GM12801 (cell line): ENCODE data around the gene FOXO1.

ENCODE experiments used
- CTCF ChIP-seq: IDR thresholded peaks from one replicate; pipeline ENCODE4 v1.5.1; 2011; ENCODE audit warnings: control low read depth; ENCODE audit not compliant: insufficient read length; ENCODE audit errors: extremely low read depth

The FOXO1 gene

GRCh38 chr13:40681341-40682146 is 15.1 kb upstream of the FOXO1 start:
- TF ChIP-seq CTCF, result no peak

- TF ChIP-seq CTCF, result no peak
Observed at GRCh38 chr13:40680659-40681323, 14.3 kb upstream of the FOXO1 start.

GRCh38 chr13:40679480-40679985 is 13.1 kb upstream of the FOXO1 start:
- TF ChIP-seq CTCF, result no peak

- TF ChIP-seq CTCF, result no peak
Observed at GRCh38 chr13:40677064-40677463, 10.6 kb upstream of the FOXO1 start.

GRCh38 chr13:40676007-40676406 is 9.6 kb upstream of the FOXO1 start:
- TF ChIP-seq CTCF, result no peak

GRCh38 chr13:40673414-40673813 is 7.0 kb upstream of the FOXO1 start:
- no peak for TF ChIP-seq CTCF

GRCh38 chr13:40672765-40673397 is 6.4 kb upstream of the FOXO1 start:
- TF ChIP-seq CTCF, result no peak
